ENCODE data around the gene C12orf54.
"Not testable (repeated sequence)": the region's sequence is repeated elsewhere in the genome, so short reads cannot be mapped to it uniquely, and the experiment has no call there.

C12orf54 gene

DNA sequence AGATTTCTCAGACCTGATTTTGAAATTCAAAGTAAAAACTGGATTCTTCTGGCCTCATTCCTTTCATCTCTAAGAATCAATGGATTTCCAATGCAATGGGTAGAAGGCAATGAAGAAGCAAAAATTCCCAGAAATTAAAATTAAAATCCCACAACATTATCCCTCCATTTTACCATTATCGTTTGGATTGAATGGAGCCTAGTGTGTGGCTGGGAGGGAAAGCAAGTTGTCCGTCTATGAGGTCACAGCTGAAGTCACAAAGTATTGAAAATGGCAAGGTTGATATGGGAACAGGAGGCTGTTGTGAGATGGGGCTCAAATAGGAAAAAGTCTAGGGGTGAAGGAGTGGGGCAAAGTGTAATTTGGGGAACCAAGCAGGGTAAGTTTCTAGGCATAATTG lies at the start of gene C12orf54:
C12orf54 (plus strand) TSS at position 301 of the 400 bp plus-strand sequence. CDS start 799 bp downstream, outside the sequence.
- no peak for DNase-seq

- DNase-seq = not testable (repeated sequence)
Measured at GRCh38 chr12:48434016-48434415, 48.3 kb upstream of the C12orf54 start.

DNA sequence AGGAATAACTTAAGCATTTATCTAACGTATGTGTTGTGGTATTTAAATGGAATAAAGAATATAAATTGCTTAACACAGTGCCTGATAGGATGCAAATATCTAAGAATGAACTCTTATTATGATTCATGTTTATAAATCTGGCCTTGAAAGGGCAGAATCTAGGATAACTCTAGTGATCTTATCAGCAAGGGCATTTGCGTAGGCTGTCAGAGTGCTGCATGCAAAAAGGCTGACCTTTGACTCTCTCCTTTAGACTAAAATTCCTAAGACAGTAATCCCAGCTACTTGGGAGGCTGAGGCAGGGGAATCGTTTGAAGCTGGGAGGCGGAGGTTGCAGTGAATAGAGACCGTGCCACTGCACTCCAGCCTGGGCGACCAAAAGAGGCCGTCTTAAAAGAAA lies 41.2 kb upstream of the C12orf54 start:
- DNase-seq = no peak

DNA sequence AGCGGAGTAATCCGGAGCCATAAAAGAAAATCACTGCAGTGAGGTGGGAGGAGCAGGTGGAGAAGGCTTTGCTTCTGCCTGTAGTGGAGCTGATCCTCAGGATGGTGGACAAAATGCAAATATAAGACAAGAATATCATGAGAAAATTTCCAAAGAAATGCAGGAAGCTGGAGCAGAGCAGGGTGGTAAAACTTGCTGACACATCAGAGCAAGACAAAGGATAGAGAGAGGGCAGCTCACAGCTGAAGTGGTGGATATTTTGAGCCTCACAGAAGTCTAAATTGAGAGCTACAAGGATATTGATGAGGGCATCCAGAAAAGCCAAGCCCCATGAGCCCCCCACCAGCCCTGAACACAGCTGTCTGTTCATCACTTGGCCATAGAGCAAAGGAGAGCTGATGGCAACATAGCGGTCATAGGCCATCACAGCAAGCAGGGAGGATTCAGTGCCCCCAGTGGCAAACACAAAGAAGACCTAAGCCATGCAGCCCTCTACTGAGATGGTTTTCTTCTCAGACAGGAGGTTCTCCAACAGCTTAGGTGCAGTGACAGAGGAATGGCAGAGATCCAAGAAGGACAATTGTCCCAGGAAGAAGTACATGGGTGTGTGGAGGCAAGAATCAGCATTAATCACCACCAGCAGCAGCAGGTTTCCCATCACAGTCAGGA lies 40.0 kb upstream of the C12orf54 start:
- no peak for DNase-seq

DNA sequence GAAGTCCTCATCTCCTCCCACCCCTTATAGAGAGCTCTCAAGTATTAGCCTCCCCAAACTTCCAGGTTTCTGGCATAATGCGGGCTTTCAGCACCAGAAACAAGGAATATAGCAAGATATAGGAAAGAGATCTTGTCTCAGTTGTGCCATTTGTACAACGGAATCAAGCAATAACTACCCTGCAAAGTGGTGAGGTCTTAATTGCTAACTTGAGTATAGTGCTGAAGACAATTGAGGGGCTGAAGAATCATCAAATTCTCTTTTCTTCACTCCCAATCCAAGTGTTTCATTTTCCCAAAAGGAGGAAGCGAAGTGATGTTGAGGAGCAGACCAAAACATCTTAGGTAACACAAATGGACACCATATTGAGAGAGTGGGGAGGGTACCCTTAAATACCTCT lies 36.8 kb upstream of the C12orf54 start:
- DNase-seq = no peak

DNA sequence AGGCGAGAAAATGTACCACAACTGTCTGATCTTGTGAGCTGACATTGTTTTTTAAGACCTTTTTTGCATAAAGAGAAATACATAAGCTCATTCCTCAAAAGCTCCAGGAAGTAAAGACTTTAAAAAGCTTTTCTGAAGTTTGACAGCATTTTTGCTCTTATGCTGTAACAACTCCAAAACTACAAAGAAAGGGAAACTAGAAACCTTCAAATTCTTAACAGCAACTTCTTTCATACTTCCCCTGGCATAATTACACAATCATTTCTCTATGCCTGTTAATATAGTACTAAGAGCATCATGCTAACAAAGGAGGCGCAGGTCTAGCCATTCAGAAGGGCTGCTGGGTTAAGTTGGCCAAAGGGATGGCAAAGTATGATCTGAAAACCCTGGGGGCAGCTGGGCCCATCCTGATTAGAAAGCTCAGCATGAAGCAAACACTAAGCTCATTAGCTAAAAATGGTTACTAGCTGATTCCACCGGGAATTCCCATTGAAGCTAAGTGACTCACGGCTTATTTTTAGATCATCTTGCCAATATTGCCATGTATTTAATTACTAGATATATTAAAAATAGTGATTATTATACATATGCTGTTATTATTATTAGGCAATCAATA lies 36.0 kb upstream of the C12orf54 start:
- DNase-seq = no peak

GRCh38 chr12:48447755-48448154 lies 34.5 kb upstream of the C12orf54 start:
- DNase-seq = no peak

DNA sequence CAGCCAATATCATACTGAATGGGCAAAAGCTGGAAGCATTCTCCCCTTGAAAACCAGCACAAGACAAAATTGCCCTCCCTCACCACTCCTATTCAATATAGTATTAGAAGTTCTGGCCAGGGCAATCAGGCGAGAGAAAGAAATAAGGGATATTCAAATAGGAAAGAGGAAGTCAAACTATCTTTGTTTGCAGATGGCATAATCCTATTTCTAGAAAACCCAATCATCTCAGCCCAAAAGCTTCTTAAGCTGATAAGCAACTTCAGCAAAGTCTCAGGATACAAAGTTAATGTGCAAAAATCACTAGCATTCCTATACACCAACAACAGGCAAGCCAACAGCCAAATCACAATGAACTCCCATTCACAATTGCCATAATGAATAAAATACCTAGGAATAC lies 30.9 kb upstream of the C12orf54 start:
- DNase-seq = no peak

GRCh38 chr12:48452961-48453360 lies 29.3 kb upstream of the C12orf54 start:
- not testable (repeated sequence) for DNase-seq

DNA sequence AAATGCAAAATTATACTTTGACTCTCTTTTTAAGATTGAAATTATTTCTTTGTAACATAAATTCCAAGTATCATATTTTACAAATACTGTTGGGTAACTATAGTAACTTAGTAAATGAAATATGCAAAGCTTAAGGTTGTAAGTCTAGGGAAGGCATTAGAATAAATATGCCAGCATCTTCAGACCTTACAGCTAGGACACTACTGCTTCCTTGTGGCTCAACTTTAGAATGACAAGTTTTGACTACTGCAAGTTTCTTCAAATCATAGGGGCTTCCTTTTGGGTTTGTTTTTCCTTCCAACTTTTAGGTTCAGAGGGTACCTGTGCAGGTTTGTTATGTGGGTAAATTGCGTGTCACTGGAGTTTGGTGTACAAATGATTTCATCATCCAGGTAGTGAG lies 27.6 kb upstream of the C12orf54 start:
- no peak for DNase-seq

DNA sequence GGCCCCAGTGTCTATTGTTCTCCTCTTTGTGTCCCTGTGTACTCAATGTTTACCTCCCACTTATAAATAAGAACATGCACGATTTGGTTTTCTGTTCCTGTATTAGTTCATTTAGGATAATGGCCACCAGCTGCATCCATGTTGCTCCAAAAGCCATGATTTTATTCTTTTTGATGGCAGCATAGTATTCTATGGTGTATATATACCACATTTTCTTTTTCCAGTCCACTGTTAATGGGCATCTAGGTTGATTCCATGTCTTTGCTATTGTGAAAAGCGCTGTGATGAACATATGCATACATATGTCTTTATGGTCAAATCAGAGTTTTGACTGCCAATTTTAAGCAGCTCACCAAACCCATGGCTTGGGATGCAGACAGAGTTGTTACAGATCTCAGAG lies 27.2 kb upstream of the C12orf54 start:
- DNase-seq = no peak

DNA sequence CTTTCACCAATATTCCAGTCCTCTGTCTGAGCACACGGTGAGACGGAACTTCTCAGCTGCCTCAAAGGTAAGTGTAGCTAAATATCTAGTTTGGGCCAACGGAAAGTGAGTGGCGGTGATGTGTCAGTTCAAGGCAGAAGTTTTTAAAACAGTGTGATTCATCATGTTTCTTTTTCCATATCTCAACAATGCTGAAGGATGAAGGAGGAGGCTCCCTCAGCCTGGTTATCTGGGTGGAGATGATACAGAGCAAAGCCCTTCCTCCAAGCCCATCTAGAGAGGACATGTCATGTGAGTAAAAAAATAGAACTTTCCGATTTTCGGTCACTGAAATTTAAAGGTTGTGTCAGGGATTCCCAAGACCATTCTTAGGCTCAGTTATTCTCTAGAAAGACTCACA lies 23.0 kb upstream of the C12orf54 start:
- DNase-seq = no peak

DNA sequence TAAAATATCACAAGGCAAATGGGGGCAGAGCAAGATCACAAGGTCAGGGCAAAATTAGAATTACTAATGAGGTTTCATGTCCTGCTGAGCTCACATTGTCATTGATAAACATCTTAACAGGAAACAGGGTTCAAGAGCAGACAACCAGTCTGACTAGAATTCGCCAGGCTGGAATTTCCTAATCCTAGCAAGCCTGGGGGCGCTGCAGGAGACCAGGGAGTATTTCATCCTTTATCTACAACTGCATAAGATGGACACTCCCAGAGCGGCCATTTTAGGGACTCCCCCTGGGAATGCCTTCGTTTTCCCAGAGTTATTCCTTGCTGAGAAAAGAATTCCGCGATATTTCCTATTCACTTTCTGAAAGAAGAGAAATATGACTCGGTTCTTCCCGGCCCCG lies 13.3 kb upstream of the C12orf54 start:
- DNase-seq = not testable (repeated sequence)

DNA sequence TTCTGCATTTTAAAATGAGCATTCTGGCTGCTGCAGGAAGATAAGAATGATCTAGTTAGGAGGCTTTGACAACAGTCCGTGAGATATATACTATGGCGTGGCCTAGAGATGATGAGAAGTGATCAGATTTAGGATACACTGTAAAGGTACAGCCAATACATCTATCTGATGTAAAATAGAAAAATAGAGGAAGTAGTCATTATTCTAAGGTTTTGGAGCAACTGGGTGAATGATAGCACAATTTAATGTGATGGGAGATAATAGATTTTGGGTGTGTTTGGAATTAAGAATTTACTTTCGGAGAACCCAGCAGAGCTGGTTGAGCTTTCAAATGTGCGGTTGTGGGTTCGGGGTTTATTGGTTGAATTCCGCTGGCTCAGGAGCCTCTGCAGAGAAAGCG lies 10.0 kb upstream of the C12orf54 start, which contains the start of gene ANP32D:
ANP32D (plus strand) TSS at position 301 of the 400 bp plus-strand sequence. CDS start 106 bp downstream, outside the sequence.
- DNase-seq = no peak

GRCh38 chr12:48473061-48473460 lies 9.2 kb upstream of the C12orf54 start:
- DNase-seq = no peak

DNA sequence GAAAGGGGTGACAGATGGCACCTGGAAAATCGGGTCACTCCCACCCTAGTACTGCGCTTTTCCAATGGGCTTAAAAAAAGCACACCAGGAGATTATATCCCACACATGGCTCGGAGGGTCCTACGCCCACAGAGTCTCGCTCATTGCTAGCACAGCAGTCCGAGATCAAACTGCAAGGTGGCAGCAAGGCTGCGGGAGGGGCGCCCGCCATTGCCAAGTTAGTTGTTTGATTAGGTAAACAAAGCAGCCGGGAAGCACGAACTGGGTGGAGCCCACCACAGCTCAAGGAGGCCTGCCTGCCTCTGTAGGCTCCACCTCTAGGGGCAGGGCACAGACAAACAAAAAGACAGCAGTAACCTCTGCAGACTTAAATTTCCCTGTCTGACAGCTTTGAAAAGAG lies 7.8 kb upstream of the C12orf54 start:
- not testable (repeated sequence) for DNase-seq

DNA sequence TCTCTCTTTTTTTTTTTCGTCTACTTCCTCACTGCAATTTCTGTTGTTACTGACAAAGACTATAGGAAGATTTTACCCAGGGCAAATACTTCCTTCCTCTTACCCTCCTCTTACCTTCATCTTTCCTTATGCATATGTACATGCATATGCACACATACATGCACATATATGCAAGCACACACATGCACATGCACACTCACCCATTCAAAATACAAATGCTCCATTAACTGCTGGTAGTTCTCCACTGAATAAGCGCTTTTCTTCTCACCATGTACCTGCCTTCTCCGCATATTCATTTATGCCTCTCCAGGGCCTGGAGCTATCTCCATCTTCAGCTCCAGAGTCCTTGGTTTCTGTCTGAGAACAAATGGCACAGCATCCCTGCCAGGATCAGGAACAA lies 632 bp downstream of the C12orf54 start:
- DNase-seq = no peak

- DNase-seq = no peak
Measured at GRCh38 chr12:48486261-48486660, 4.0 kb downstream of the C12orf54 start.

DNA sequence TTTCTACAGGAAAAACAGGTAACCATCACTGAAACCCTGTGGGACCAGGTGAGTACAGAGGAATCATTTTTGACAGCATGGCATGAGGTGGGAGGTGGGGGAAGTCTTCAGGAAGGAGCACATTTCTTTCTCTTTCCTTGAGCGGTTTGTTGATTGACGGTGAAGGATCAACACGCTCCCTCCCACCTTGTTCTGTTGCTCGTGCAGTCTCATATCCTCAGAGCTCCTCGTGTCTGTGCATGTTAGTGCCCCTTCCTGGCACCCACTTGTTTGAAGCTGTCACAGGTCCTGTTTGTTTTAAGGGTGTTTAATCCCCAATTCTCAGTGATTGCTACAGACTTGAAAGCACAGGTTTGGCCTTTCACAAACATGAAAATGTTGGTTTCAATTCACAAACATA lies 4.4 kb downstream of the C12orf54 start:
- DNase-seq = no peak

DNA sequence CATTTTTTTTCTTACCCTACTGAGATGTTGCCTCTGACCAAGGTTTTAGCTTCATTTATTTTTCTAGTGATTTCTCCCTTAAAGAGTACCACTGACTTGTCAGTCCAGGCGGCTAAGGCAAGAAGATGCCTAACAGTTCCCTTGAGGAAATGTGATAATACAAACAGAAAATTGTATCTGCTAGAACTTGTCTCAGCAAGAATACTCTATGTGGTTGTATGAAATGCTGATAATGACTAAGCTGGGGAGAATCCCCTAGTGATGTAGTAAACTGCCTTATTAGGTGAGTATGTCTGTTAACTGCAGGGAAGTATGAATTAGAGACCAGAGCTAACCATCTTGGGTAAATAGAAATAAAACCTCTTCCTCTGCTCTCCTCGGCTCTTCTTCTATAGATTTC lies 6.7 kb downstream of the C12orf54 start:
- DNase-seq = no peak

DNA sequence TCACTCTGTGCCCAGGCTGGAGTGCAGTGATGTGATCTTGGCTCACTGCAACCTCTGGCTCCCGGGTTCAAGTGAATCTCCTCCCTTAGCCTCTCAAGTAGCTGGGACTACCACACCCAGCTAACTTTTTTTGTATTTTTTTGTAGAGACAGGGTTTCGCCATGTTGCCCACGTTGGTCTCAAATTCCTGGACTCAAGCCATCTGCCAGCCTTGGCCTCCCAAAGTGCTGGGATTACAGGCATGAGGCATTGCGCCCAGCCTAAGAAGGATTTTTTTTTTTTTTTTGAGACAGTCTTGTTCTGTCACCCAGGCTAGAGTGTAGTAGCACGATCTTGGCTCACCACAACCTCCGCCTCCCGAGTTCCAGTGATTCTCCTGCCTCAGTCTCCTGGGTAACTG lies 7.2 kb downstream of the C12orf54 start:
- DNase-seq = not testable (repeated sequence)

GRCh38 chr12:48500281-48500680 lies 18.0 kb downstream of the C12orf54 start:
- DNase-seq = not testable (repeated sequence)

GRCh38 chr12:48506836-48507235 lies 24.5 kb downstream of the C12orf54 start:
- not testable (repeated sequence) for DNase-seq

GRCh38 chr12:48508987-48509386 lies 26.7 kb downstream of the C12orf54 start:
- no peak for DNase-seq

DNA sequence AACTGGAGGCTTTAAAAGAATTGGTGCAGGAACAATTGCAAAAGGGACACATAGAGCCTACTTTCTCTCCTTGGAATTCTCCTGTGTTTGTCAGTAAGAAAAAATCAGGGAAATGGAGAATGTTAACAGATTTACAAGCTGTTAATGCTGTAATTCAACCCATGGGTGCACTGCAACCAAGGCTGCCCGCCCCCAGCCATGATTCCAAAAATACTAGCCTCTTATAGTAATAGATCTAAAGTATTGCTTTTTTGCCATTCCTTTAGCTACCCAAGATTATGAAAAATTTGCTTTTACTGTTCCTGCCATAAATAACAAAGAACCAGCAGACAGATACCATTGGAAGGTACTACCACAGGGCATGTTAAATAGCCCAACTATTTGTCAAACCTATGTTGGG lies 27.8 kb downstream of the C12orf54 start:
- no peak for DNase-seq

All from NCI-H446 treated with DMSO at 0.1 percent for 48 hours (cell line).